ENCODE results near the gene MRPL1.

DNA sequence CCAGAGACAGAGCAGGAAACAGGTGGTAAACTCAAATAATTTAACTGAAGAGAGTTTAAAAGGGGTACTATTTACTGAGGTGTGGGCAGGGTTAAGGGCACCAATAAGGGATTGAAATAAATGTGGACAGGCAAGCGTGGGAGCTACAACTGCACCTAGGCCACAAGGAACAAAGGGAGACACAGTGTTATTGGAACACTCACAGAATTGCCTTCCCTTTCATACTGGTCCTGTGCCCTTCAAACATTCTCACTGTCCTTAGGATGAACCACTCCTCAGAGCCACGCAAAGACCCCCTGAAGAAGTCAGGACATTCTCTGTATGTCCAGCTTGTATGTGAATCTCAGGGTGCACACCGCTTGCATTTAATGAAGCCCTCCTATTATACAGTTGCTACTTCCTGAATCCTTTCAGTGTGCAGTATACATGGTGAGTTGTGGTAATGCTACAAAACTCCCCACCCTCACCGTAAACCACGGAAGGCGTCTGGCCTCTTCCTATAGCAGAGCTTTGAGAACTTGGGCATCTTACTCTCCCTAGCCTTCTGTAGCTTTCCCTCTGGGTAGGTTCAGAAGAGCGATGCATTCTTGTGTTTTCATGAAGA lies 9.6 kb upstream of the MRPL1 start:
- no peak for TF ChIP-seq EZH2phosphoT487 (IDR thresholded peaks at IDR 0.05)
- no peak for TF ChIP-seq EZH2 (IDR thresholded peaks at IDR 0.05)

Data from neural progenitor cell (in vitro differentiated cells).